Memory B cell (primary cell): ENCODE data around the gene OR2V1.
"Not testable (repeated sequence)": the region's sequence is repeated elsewhere in the genome, so short reads cannot be mapped to it uniquely, and the experiment has no call there.

Source experiments
- ATAC-seq: fragments of 150-1000 bp; cut with Tn5 transposase; 2 replicates; pipeline ENCODE4 v1.10.0; 2021; ENCODE audit warnings: low read depth, mild to moderate bottlenecking, moderate library complexity
- DNase-seq, 2 donors: peaks; one replicate each; pipeline ENCODE4 v3.0.0; 2022; ENCODE audit warnings: low spot score in 2 of 2
- H3K27ac Mint-ChIP-seq: one replicate; pipeline ENCODE4 v1.8.0; 2022; ENCODE audit warnings: mild to moderate bottlenecking, moderate library complexity, mixed read lengths
- H3K27me3 Mint-ChIP-seq: one replicate; pipeline ENCODE4 v1.8.0; 2022; ENCODE audit warnings: mixed read lengths
- H3K36me3 Mint-ChIP-seq: one replicate; pipeline ENCODE4 v1.8.0; 2022; ENCODE audit warnings: mild to moderate bottlenecking, mixed read lengths
- H3K4me1 Mint-ChIP-seq: one replicate; pipeline ENCODE4 v1.8.0; 2022; ENCODE audit warnings: mixed read lengths
- H3K4me3 Mint-ChIP-seq: one replicate; pipeline ENCODE4 v1.8.0; 2022; ENCODE audit warnings: mild to moderate bottlenecking, moderate library complexity, mixed read lengths
- H3K9me3 Mint-ChIP-seq: one replicate; pipeline ENCODE4 v1.8.0; 2022; ENCODE audit warnings: mixed read lengths

Gene OR2V1

GRCh38 chr5:181166812-181167733 is 36.1 kb upstream of the OR2V1 start:
- H3K36me3 Mint-ChIP-seq: peaks cover 2% of the 10 kb centered on the region
- no peak overlapping the region for H3K4me3 Mint-ChIP-seq
- H3K9me3 Mint-ChIP-seq: peaks cover 11% of the 10 kb centered on the region
- ATAC-seq: peak; percentile 65
- H3K27me3 Mint-ChIP-seq: peaks cover 26% of the 10 kb centered on the region
- peaks cover 16% of the 10 kb centered on the region for H3K4me1 Mint-ChIP-seq
- no peak for DNase-seq
- no peak overlapping the region for H3K27ac Mint-ChIP-seq

- DNase-seq: no peak
- no peak for ATAC-seq
- peak overlapping the region; percentile 3 for H3K27ac Mint-ChIP-seq
- no peak overlapping the region for H3K4me3 Mint-ChIP-seq
- H3K27me3 Mint-ChIP-seq: peaks cover 20% of the 10 kb centered on the region
- peaks cover 9% of the 10 kb centered on the region for H3K9me3 Mint-ChIP-seq
- peaks cover 23% of the 10 kb centered on the region for H3K4me1 Mint-ChIP-seq
- H3K36me3 Mint-ChIP-seq: peaks cover 2% of the 10 kb centered on the region
These were observed 33.3 kb upstream of the OR2V1 start for GRCh38 chr5:181164076-181164952.

GRCh38 chr5:181163487-181164075 is 32.6 kb upstream of the OR2V1 start:
- peaks cover 16% of the 10 kb centered on the region for H3K27me3 Mint-ChIP-seq
- no peak for DNase-seq

GRCh38 chr5:181161534-181162175 is 30.7 kb upstream of the OR2V1 start:
- H3K27ac Mint-ChIP-seq: peak overlapping the region; percentile 53
- H3K9me3 Mint-ChIP-seq: peaks cover 3% of the 10 kb centered on the region
- H3K4me1 Mint-ChIP-seq: peaks cover 18% of the 10 kb centered on the region
- DNase-seq (no peak), ATAC-seq (no peak)
- peak overlapping the region; percentile 65 for H3K4me3 Mint-ChIP-seq
- H3K27me3 Mint-ChIP-seq: peaks cover 8% of the 10 kb centered on the region
- no peaks in the 10 kb centered on the region for H3K36me3 Mint-ChIP-seq

More at GRCh38 chr5:181163487-181164075, 32.6 kb upstream of the OR2V1 start:
- no peak for ATAC-seq
- no peak overlapping the region for H3K4me3 Mint-ChIP-seq
- H3K4me1 Mint-ChIP-seq: peaks cover 25% of the 10 kb centered on the region
- H3K36me3 Mint-ChIP-seq: peaks cover 2% of the 10 kb centered on the region
- peak overlapping the region; percentile 3 for H3K27ac Mint-ChIP-seq
- H3K9me3 Mint-ChIP-seq: peaks cover 6% of the 10 kb centered on the region

GRCh38 chr5:181160755-181161533 is 30.0 kb upstream of the OR2V1 start:
- not testable (repeated sequence) for H3K9me3 Mint-ChIP-seq, H3K27me3 Mint-ChIP-seq, H3K36me3 Mint-ChIP-seq
- Mint-ChIP-seq H3K27ac (peak overlapping the region; percentile 86), H3K4me3 (peak overlapping the region; percentile 83), H3K4me1 (peaks cover 17% of the 10 kb centered on the region)
- ATAC-seq (peak; percentile 24), DNase-seq (peak; percentile 47 to 52)

- H3K36me3 Mint-ChIP-seq: no peaks in the 10 kb centered on the region
- DNase-seq: peak; percentile 53 to 65
- H3K27me3 Mint-ChIP-seq: peaks cover 3% of the 10 kb centered on the region
- ATAC-seq: peak; percentile 86
- H3K27ac Mint-ChIP-seq: peak overlapping the region; percentile 86
- H3K9me3 Mint-ChIP-seq: peaks cover 3% of the 10 kb centered on the region
- peak overlapping the region; percentile 83 for H3K4me3 Mint-ChIP-seq
- peaks cover 17% of the 10 kb centered on the region for H3K4me1 Mint-ChIP-seq
These were observed 29.3 kb upstream of the OR2V1 start for GRCh38 chr5:181160152-181160754.

GRCh38 chr5:181159286-181160151 is 28.6 kb upstream of the OR2V1 start:
- Mint-ChIP-seq H3K27me3 (peaks cover 5% of the 10 kb centered on the region), H3K36me3 (peaks cover 2% of the 10 kb centered on the region), H3K9me3 (peaks cover 5% of the 10 kb centered on the region), H3K4me3 (peak overlapping the region; percentile 80), H3K27ac (peak overlapping the region; percentile 90), H3K4me1 (peaks cover 17% of the 10 kb centered on the region)
- ATAC-seq (peak; percentile 75), DNase-seq (peak; percentile 92 to 97)

- Mint-ChIP-seq H3K4me1 (peaks cover 18% of the 10 kb centered on the region), H3K36me3 (peaks cover 2% of the 10 kb centered on the region), H3K9me3 (peaks cover 5% of the 10 kb centered on the region), H3K27ac (peak overlapping the region; percentile 90), H3K27me3 (peaks cover 5% of the 10 kb centered on the region), H3K4me3 (no peak overlapping the region)
- DNase-seq (no peak), ATAC-seq (no peak)
These were observed 27.9 kb upstream of the OR2V1 start for GRCh38 chr5:181158869-181159268.

- Mint-ChIP-seq H3K36me3 (peaks cover 2% of the 10 kb centered on the region), H3K27ac (no peak overlapping the region), H3K27me3 (peaks cover 2% of the 10 kb centered on the region), H3K4me1 (peaks cover 15% of the 10 kb centered on the region), H3K4me3 (no peak overlapping the region), H3K9me3 (peaks cover 2% of the 10 kb centered on the region)
- no peak for ATAC-seq
- DNase-seq: no peak
These were observed 25.8 kb upstream of the OR2V1 start for GRCh38 chr5:181156758-181157157.

- H3K27me3 Mint-ChIP-seq: peaks cover 16% of the 10 kb centered on the region
These were observed 22.8 kb upstream of the OR2V1 start for GRCh38 chr5:181153814-181154213.

GRCh38 chr5:181152406-181152805 is 21.4 kb upstream of the OR2V1 start:
- Mint-ChIP-seq H3K4me1 (peaks cover 5% of the 10 kb centered on the region), H3K27ac (no peak overlapping the region), H3K4me3 (no peak overlapping the region), H3K27me3 (peaks cover 26% of the 10 kb centered on the region), H3K36me3 (peaks cover 2% of the 10 kb centered on the region), H3K9me3 (peaks cover 2% of the 10 kb centered on the region)
- no peak for ATAC-seq
- DNase-seq: no peak

More at GRCh38 chr5:181153814-181154213, 22.8 kb upstream of the OR2V1 start:
- Mint-ChIP-seq H3K4me1 (peaks cover 5% of the 10 kb centered on the region), H3K4me3 (no peak overlapping the region), H3K9me3 (peaks cover 2% of the 10 kb centered on the region), H3K27ac (no peak overlapping the region), H3K36me3 (peaks cover 2% of the 10 kb centered on the region)
- ATAC-seq (no peak), DNase-seq (no peak)

GRCh38 chr5:181151146-181151545 is 20.2 kb upstream of the OR2V1 start:
- Mint-ChIP-seq H3K27ac (no peak overlapping the region), H3K9me3 (peaks cover 2% of the 10 kb centered on the region), H3K4me1 (peaks cover 5% of the 10 kb centered on the region), H3K27me3 (peaks cover 27% of the 10 kb centered on the region), H3K36me3 (peaks cover 2% of the 10 kb centered on the region), H3K4me3 (no peak overlapping the region)
- no peak for DNase-seq
- no peak for ATAC-seq
